NCI-H2171 (cell line): ENCODE data around the gene KRTAP4-6.
"Not testable (repeated sequence)": the region's sequence is repeated elsewhere in the genome, so short reads cannot be mapped to it uniquely, and the experiment has no call there.

ENCODE experiments used
- DNase-seq: peaks from one replicate; lab custom pipeline; 2025; lab: John Stamatoyannopoulos, UW

The KRTAP4-6 gene

GRCh38 chr17:41147531-41148204 lies 7.3 kb upstream of the KRTAP4-6 start:
- no peak for DNase-seq

- no peak for DNase-seq
Observed at GRCh38 chr17:41145261-41145660, 4.9 kb upstream of the KRTAP4-6 start.

DNA sequence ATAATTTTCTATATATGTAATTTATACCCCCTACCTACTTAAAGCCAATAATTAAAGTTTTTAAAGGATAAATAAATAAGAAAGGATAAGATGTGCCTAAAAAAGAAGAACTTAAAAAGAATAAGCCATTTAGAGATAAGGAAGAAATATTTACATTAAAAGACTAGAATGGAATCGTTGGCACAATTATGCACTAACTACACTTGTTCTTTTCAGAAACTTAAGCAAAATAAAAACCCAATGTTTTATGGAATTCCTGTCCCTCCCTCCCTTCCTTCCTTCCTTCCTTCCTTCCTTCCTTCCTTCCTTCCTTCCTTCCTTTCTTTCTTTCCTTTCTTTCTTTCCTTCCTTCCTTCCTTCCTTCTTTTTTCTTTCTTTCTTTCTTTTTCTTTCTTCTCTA lies 4.5 kb upstream of the KRTAP4-6 start:
- DNase-seq: no peak

DNA sequence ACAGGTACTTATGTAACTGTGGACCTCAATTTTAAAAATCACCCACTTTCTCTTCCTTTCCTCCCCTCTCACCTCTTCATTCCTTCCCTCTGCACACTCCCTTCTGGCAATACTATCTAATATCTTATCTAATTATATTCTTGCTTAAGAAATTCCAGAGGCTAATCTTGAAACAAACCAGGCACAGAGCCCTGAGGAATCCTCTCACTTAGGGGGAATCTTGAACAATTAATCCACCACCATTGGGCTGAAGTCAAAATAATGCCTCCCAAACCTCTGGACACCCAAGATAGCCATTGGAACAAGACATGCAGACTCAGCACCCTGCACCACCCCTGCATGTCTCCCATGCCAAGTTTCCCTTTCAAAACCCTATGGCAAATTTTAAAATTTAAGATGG lies 1.0 kb upstream of the KRTAP4-6 start:
- no peak for DNase-seq

GRCh38 chr17:41139865-41140264 lies 479 bp downstream of the KRTAP4-6 start:
- not testable (repeated sequence) for DNase-seq

DNA sequence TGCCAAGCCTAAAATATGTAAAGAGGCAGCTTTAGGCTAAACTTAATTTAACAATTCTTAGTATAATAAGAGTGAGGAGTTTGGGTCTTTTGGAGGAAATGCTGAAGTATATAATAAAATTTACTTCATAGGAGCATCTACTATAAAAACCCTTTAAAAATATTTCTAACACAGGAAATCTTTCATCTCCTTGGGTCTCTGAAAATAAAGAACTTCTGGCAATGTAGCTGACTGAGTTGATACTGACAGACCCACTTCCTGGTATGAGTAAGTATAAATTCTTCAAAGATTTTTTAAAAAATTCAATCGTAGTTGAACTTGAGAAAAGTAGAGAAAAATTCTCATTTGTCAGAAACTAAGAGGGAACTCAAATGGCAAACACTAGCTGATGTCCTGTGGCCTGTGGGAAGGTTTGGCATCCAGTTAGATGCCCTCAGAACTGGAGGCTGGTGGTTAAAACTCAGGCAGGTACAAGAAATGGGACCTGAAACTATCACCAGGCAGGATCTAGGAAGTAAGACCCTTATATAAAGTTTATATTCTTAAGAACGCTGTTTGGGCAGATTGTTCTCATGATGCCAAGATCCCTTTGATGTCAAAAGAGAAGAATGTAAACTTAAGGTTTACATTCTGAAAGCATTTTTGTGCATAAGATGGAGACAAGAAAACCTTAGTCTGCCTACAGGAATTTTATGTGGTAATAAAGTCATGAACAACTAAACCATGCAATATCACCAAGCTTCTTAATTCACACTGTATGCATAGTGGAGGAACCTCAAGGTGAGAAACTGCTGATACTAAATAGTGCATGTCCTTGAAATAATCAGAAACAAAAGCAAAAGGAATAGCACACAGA lies 6.2 kb downstream of the KRTAP4-6 start:
- DNase-seq: no peak

GRCh38 chr17:41131979-41132378 lies 8.4 kb downstream of the KRTAP4-6 start:
- DNase-seq: no peak

DNA sequence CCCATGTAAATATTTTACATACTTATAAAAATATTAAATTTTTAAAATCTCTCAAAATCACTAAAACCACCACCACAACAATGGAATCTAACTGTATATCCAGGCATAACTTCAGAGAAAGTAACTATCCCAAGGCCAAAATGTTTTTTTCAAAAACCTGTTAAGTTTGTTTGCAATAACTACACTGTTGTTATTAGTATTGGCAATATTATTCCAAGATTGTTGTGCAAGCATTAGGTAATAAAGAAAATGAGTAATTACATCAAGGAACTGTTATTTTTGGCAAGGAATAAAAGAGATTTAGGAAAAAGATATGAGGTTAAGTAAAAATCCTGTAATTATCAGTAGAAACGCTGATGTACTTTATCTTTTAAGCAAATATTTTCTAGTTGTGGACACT lies 13.0 kb downstream of the KRTAP4-6 start:
- no peak for DNase-seq

- no peak for DNase-seq
Observed at GRCh38 chr17:41126412-41126811, 13.9 kb downstream of the KRTAP4-6 start.

- no peak for DNase-seq
Observed at GRCh38 chr17:41125064-41125463, 15.3 kb downstream of the KRTAP4-6 start.

GRCh38 chr17:41123991-41124371 lies 16.4 kb downstream of the KRTAP4-6 start, which contains the start of gene KRTAP4-12:
Gene KRTAP4-12 (minus strand): TSS chr17:41124182. CDS start chr17:41124122, 60 bp downstream.
- DNase-seq: not testable (repeated sequence)

DNA sequence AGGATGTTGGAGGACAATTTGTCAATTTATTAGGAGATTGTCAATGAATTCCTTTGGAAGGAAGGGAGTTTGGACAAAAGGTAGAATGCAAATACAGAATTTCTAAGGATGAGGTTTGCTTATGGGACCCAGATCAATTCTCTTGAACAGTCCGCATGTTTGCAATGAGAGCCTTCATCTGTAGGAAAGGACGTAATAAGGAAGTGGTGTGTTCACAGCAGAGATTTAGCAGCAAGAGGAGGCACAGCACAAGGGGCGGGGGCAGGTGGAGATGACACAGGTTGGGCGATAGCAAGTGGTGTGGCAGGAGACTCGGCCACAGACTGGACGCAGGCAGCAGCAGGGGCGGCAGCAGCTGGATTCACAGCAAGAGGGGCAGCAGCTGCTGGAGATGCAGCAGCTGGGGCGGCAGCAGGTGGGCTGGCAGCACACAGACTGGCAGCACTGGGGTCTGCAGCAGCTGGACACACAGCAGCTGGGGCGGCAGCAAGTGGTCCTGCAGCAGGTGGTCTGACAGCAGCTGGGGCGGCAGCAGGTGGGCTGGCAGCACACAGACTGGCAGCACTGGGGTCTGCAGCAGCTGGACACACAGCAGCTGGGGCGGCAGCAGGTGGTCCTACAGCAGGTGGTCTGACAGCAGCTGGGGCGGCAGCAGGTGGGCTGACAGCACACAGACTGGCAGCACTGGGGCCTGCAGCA lies 16.9 kb downstream of the KRTAP4-6 start:
- not testable (repeated sequence) for DNase-seq

- no peak for DNase-seq
Observed at GRCh38 chr17:41121742-41122141, 18.6 kb downstream of the KRTAP4-6 start.

GRCh38 chr17:41119696-41120690 lies 20.4 kb downstream of the KRTAP4-6 start:
- not testable (repeated sequence) for DNase-seq

GRCh38 chr17:41118721-41119120 lies 21.6 kb downstream of the KRTAP4-6 start:
- no peak for DNase-seq

DNA sequence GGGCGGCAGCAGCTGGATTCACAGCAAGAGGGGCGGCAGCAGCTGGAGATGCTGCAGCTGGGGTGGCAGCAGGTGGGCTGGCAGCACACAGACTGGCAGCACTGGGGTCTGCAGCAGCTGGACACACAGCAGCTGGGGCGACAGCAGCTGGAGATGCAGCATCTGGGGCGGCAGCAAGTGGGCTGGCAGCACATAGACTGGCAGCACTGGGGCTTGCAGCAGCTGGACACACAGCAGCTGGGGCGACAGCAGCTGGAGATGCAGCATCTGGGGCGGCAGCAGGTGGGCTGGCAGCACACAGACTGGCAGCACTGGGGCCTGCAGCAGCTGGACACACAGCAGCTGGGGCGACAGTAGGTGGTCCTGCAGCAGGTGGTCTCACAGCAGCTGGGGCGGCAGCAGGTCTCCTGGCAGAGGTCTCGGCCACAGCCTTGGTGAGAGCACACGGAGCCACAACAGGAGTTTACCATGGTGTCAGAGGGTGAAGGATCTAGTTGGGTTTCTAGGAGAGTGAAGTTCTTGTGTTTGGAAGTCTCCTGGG lies 22.4 kb downstream of the KRTAP4-6 start, which contains the start of gene KRTAP4-11:
Gene KRTAP4-11, minus strand, starts transcription at position 528 of the 541 bp plus-strand sequence. Its CDS starts 58 bp downstream, at position 470.
- DNase-seq: not testable (repeated sequence)

GRCh38 chr17:41116297-41116696 lies 24.0 kb downstream of the KRTAP4-6 start:
- DNase-seq: no peak

DNA sequence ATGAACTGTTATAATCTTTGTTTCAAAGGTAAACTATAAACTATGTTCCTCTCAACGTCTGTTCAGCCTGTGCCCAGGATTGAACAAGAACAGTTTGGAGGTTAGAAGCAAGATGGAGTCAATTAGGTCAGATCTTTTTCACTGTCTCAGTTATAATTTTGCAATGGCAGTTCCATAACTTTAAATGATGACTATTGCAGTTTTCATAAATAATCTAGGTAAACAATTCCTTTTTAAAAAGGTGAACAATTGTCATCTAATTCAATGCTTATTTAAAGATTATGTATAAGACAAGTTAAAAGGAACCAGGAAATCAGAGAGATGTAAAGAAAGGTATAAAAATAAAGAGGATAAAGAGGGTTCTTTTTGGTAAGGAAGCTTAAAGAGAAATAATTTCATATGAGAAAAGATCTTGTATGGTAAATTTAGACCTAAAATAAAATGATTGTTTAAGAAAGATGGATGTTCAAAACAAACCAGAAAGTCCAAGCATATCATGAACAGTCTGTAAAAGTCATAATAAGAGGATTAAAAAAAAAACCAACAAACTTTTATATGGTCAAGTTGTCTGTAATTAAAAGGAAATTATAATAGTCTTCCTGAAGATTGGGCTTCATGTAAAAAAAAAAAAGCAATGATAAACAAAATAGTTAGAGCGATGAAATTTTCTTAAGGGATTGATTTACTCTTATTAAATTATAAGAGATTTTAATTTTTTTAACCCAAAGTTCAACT lies 29.0 kb downstream of the KRTAP4-6 start:
- DNase-seq: no peak

GRCh38 chr17:41108728-41109386 lies 31.5 kb downstream of the KRTAP4-6 start:
- DNase-seq: not testable (repeated sequence)
